ENCODE measurements around the gene ALG12. TPM values are rescaled to one million over a fixed set of nuclear protein-coding genes. Genes with fewer than 3 reads are reported as not detected.

The ALG12 gene
- total RNA-seq, 2 experiments from 2014 or later, result 21.4 to 28.5 TPM

GRCh38 chr22:49929211-49929979 lies 11.2 kb upstream of the ALG12 start:
- CTCF ChIA-PET, result interaction anchor here (2.0 to 3.0 kb wide), 2 partner anchors 101 to 162 kb away, joined by 8 to 26 read pairs; no protein-coding TSS in a partner anchor
- no peak overlapping the region for H3K4me3 Mint-ChIP-seq
- H3K36me3 Mint-ChIP-seq (ENCODE audit: low read depth), result peaks cover 6% of the 10 kb centered on the region
- H3K9me3 Mint-ChIP-seq, result no peaks in the 10 kb centered on the region
- H3K27ac Mint-ChIP-seq, result no peak overlapping the region
- peaks cover 54% of the 10 kb centered on the region for H3K4me1 Mint-ChIP-seq
- POLR2A ChIA-PET, result no interaction called here
- H3K27me3 Mint-ChIP-seq, result no peaks in the 10 kb centered on the region
- DNase-seq, result peak; percentile 73

- H3K27me3 Mint-ChIP-seq, result no peaks in the 10 kb centered on the region
- ChIA-PET CTCF (no interaction called here), POLR2A (no interaction called here)
- peaks cover 8% of the 10 kb centered on the region for H3K36me3 Mint-ChIP-seq (ENCODE audit: low read depth)
- H3K9me3 Mint-ChIP-seq, result no peaks in the 10 kb centered on the region
- H3K27ac Mint-ChIP-seq, result no peak overlapping the region
- no peak overlapping the region for H3K4me3 Mint-ChIP-seq
- H3K4me1 Mint-ChIP-seq, result peaks cover 54% of the 10 kb centered on the region
- no peak for DNase-seq
Measured at GRCh38 chr22:49928555-49929210, 10.4 kb upstream of the ALG12 start.

GRCh38 chr22:49928185-49928495 lies 9.9 kb upstream of the ALG12 start:
- DNase-seq, result no peak
- Mint-ChIP-seq H3K27ac (no peak overlapping the region), H3K27me3 (no peaks in the 10 kb centered on the region), H3K4me1 (peaks cover 52% of the 10 kb centered on the region), H3K36me3 (ENCODE audit: low read depth) (peaks cover 5% of the 10 kb centered on the region), H3K9me3 (no peaks in the 10 kb centered on the region), H3K4me3 (no peak overlapping the region)
- ChIA-PET POLR2A (no interaction called here), CTCF (interaction anchor here (0.7 to 1.8 kb wide), 2 partner anchors 90 to 103 kb away, joined by 3 to 7 read pairs; no protein-coding TSS in a partner anchor)

- CTCF ChIA-PET, result interaction anchor here (0.7 to 1.8 kb wide), 2 partner anchors 90 to 103 kb away, joined by 3 to 7 read pairs; no protein-coding TSS in a partner anchor
- peak overlapping the region; percentile 65 for H3K27ac Mint-ChIP-seq
- peaks cover 4% of the 10 kb centered on the region for H3K36me3 Mint-ChIP-seq (ENCODE audit: low read depth)
- peaks cover 47% of the 10 kb centered on the region for H3K4me1 Mint-ChIP-seq
- DNase-seq, result no peak
- no peak overlapping the region for H3K4me3 Mint-ChIP-seq
- H3K9me3 Mint-ChIP-seq, result no peaks in the 10 kb centered on the region
- no peaks in the 10 kb centered on the region for H3K27me3 Mint-ChIP-seq
- POLR2A ChIA-PET, result no interaction called here
Measured at GRCh38 chr22:49927483-49928184, 9.4 kb upstream of the ALG12 start.

- no peaks in the 10 kb centered on the region for H3K27me3 Mint-ChIP-seq
- H3K36me3 Mint-ChIP-seq (ENCODE audit: low read depth), result peaks cover 4% of the 10 kb centered on the region
- ChIA-PET CTCF (interaction anchor here (1.8 kb wide), 1 partner anchor 104 kb away, joined by 7 read pairs; no protein-coding TSS in a partner anchor), POLR2A (no interaction called here)
- no peak for DNase-seq
- peak overlapping the region; percentile 85 for H3K27ac Mint-ChIP-seq
- no peak overlapping the region for H3K4me3 Mint-ChIP-seq
- H3K9me3 Mint-ChIP-seq, result no peaks in the 10 kb centered on the region
- H3K4me1 Mint-ChIP-seq, result peaks cover 47% of the 10 kb centered on the region
Measured at GRCh38 chr22:49926916-49927315, 8.7 kb upstream of the ALG12 start.

- peak overlapping the region; percentile 70 for H3K4me3 Mint-ChIP-seq
- H3K9me3 Mint-ChIP-seq, result no peaks in the 10 kb centered on the region
- H3K36me3 Mint-ChIP-seq (ENCODE audit: low read depth), result peaks cover 7% of the 10 kb centered on the region
- H3K4me1 Mint-ChIP-seq, result peaks cover 36% of the 10 kb centered on the region
- peak overlapping the region; percentile 90 for H3K27ac Mint-ChIP-seq
- CTCF ChIA-PET, result interaction anchor here (0.8 to 1.3 kb wide), 4 partner anchors 68 to 187 kb away, joined by 3 to 6 read pairs (median 4); no protein-coding TSS in a partner anchor
- H3K27me3 Mint-ChIP-seq, result no peaks in the 10 kb centered on the region
- peak; percentile 73 for DNase-seq
- POLR2A ChIA-PET, result no interaction called here
Measured at GRCh38 chr22:49925525-49926128, 7.4 kb upstream of the ALG12 start.

GRCh38 chr22:49924113-49924833 lies 6.0 kb upstream of the ALG12 start:
- DNase-seq, result no peak
- ChIA-PET CTCF (interaction anchor here (0.9 to 1.3 kb wide), 3 partner anchors 9 to 105 kb away, joined by 3 read pairs; no protein-coding TSS in a partner anchor), POLR2A (no interaction called here)
- no peaks in the 10 kb centered on the region for H3K27me3 Mint-ChIP-seq
- H3K27ac Mint-ChIP-seq, result peak overlapping the region; percentile 90
- H3K4me3 Mint-ChIP-seq, result no peak overlapping the region
- H3K9me3 Mint-ChIP-seq, result no peaks in the 10 kb centered on the region
- H3K36me3 Mint-ChIP-seq (ENCODE audit: low read depth), result peaks cover 16% of the 10 kb centered on the region
- peaks cover 41% of the 10 kb centered on the region for H3K4me1 Mint-ChIP-seq

- CTCF ChIA-PET, result no interaction called here
Measured at GRCh38 chr22:49923445-49923844, 5.2 kb upstream of the ALG12 start.

GRCh38 chr22:49922926-49923325 lies 4.7 kb upstream of the ALG12 start:
- Mint-ChIP-seq H3K9me3 (no peaks in the 10 kb centered on the region), H3K27ac (no peak overlapping the region), H3K36me3 (ENCODE audit: low read depth) (peaks cover 16% of the 10 kb centered on the region), H3K27me3 (no peaks in the 10 kb centered on the region), H3K4me1 (peaks cover 41% of the 10 kb centered on the region), H3K4me3 (no peak overlapping the region)
- no peak for DNase-seq
- POLR2A ChIA-PET, result no interaction called here
- CTCF ChIA-PET, result no interaction called here

More at GRCh38 chr22:49923445-49923844, 5.2 kb upstream of the ALG12 start:
- Mint-ChIP-seq H3K9me3 (no peaks in the 10 kb centered on the region), H3K36me3 (ENCODE audit: low read depth) (peaks cover 16% of the 10 kb centered on the region), H3K27ac (peak overlapping the region; percentile 46), H3K4me1 (peaks cover 41% of the 10 kb centered on the region), H3K4me3 (no peak overlapping the region), H3K27me3 (no peaks in the 10 kb centered on the region)
- POLR2A ChIA-PET, result no interaction called here
- DNase-seq, result no peak

GRCh38 chr22:49922484-49922883 lies 4.2 kb upstream of the ALG12 start:
- peaks cover 41% of the 10 kb centered on the region for H3K4me1 Mint-ChIP-seq
- ChIA-PET POLR2A (no interaction called here), CTCF (interaction anchor here (0.8 kb wide), 1 partner anchor 14 kb away, joined by 3 read pairs; no protein-coding TSS in a partner anchor)
- H3K36me3 Mint-ChIP-seq (ENCODE audit: low read depth), result peaks cover 16% of the 10 kb centered on the region
- H3K4me3 Mint-ChIP-seq, result no peak overlapping the region
- H3K27ac Mint-ChIP-seq, result no peak overlapping the region
- no peaks in the 10 kb centered on the region for H3K9me3 Mint-ChIP-seq
- no peak for DNase-seq
- H3K27me3 Mint-ChIP-seq, result no peaks in the 10 kb centered on the region

- no peak for DNase-seq
- Mint-ChIP-seq H3K4me3 (no peak overlapping the region), H3K27me3 (no peaks in the 10 kb centered on the region)
Measured at GRCh38 chr22:49921508-49922278, 3.5 kb upstream of the ALG12 start.

More at GRCh38 chr22:49921508-49922278, 3.5 kb upstream of the ALG12 start:
- peaks cover 43% of the 10 kb centered on the region for H3K4me1 Mint-ChIP-seq
- POLR2A ChIA-PET, result no interaction called here
- no peaks in the 10 kb centered on the region for H3K9me3 Mint-ChIP-seq
- H3K27ac Mint-ChIP-seq, result no peak overlapping the region
- CTCF ChIA-PET, result interaction anchor here (0.8 kb wide), 1 partner anchor 14 kb away, joined by 3 read pairs; no protein-coding TSS in a partner anchor
- peaks cover 16% of the 10 kb centered on the region for H3K36me3 Mint-ChIP-seq (ENCODE audit: low read depth)
